HG03064 (cell line): ENCODE data around the gene RPS16.

Experiments used
- ATAC-seq: cut with Tn5 transposase; IDR thresholded peaks from one replicate; pipeline ENCODE4 v1.9.1; 2021; ENCODE audit warnings: low read depth; ENCODE audit not compliant: unreplicated experiment

Gene RPS16

DNA sequence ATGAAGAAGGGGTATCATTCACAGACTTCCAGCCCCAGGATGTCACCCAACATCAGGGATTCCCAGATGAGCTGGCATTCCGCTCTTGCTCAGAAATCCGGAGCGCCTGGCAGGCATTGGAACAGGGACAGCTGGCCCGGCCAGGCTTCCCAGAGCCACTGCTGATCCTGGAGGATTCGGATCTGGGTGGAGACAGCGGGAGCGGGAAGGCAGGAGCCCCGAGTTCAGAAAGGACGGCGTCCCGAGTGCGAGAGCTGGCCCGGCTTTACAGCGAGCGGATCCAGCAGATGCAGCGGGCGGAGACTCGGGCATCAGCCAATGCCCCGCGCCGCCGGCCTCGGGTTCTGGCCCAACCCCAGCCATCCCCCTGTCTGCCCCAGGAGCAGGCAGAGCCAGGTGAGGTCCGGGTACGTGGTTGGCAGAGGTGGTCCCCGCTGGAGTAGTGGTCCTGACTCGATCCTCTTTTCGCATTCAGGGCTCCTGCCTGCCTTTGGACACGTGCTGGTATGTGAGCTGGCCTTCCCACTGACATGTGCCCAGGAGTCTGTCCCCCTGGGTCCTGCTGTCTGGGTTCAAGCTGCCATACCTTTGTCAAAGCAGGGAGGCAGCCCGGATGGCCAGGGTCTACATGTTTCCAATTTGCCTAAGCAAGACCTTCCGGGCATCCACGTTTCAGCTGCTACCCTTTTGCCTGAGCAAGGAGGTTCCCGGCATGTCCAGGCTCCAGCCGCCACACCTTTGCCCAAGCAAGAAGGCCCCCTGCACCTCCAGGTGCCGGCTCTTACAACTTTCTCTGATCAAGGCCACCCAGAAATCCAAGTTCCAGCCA, 12.3 kb downstream of the RPS16 start:
- no peak for ATAC-seq

DNA sequence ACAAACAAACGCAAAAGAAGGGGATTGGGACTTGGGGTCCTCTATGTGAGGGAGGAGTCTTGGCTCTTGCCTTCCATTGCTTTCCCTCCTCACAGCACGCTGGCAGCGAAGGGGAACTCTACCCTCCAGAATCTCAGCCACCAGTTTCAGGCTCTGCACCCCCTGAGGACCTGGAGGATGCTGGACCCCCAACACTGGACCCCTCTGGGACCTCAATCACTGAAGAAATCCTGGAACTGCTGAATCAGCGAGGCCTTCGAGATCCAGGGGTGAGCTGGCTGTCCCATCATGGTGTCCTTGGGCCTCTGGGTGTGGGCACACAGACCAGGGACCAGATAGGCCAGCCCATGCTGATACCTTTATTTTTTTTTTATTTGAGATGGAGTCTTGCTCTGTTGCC, 13.7 kb downstream of the RPS16 start:
- ATAC-seq: no peak

DNA sequence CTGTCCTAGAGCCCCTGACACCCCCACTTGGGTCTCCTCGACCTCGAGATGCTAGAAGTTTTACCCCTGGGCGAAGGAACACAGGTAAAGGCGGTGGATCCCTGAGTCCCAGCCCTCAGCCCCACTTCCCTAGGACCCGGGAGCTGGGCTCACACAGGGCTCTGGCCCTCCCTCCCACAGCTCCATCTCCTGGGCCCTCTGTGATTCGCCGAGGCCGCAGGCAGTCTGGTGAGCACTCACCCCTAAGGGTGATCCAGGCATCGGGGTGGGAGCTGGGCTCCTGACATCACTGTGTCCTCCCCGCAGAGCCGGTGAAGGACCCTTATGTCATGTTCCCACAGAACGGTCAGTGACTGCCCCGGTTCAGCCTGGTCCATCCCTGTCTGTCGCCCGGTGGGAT, 15.0 kb downstream of the RPS16 start:
- no peak for ATAC-seq

DNA sequence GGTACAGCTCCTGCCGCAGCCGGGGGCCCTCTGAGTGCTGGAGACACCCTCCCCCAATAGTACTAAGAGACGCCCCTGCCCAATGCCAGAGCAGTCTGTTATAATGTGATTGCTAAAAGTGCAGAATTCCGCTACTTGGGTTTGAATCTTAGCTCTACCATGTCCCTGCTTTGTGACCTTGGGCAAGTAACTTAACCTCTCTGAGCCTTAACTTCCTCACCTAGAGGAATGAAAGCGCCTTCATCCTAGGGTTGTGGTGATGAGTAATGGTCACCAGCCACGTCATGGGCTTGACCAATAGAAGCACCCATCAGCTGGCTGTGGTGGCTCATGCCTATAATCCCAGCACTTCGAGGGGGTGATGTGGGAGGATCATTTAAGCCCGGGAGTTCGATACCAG, 16.7 kb downstream of the RPS16 start:
- ATAC-seq: no peak

DNA sequence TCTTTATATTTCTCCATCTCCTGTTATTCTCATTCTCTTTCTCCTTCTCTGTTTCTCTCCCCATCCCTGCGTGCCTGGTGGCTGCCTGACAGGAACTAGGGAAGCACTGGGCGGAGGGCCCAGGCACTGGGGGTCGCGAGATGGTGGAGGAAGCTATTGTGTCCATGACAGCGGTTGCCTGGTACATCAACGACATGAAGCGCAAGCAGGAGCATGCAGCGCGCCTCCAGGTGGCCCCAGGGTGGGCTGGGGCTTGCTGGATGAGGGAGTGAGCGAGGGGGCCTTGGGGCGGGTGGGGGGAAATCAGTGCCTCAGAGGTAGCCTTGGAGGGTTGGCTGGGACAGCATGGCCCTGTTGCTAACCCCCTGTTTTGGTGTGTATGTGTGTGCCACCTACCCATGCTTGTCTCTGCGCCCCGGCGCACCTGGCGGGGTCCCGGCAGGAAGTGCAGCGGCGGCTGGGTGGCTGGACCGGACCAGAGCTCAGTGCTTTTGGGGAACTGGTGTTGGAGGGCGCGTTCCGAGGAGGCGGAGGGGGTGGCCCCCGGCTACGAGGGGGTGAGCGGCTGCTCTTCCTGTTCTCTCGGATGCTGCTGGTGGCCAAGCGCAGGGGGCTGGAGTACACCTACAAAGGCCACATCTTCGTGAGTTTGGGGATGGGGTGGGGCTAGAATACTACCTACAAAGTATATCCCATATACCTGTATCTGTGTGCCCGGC, 18.1 kb downstream of the RPS16 start:
- no peak for ATAC-seq

DNA sequence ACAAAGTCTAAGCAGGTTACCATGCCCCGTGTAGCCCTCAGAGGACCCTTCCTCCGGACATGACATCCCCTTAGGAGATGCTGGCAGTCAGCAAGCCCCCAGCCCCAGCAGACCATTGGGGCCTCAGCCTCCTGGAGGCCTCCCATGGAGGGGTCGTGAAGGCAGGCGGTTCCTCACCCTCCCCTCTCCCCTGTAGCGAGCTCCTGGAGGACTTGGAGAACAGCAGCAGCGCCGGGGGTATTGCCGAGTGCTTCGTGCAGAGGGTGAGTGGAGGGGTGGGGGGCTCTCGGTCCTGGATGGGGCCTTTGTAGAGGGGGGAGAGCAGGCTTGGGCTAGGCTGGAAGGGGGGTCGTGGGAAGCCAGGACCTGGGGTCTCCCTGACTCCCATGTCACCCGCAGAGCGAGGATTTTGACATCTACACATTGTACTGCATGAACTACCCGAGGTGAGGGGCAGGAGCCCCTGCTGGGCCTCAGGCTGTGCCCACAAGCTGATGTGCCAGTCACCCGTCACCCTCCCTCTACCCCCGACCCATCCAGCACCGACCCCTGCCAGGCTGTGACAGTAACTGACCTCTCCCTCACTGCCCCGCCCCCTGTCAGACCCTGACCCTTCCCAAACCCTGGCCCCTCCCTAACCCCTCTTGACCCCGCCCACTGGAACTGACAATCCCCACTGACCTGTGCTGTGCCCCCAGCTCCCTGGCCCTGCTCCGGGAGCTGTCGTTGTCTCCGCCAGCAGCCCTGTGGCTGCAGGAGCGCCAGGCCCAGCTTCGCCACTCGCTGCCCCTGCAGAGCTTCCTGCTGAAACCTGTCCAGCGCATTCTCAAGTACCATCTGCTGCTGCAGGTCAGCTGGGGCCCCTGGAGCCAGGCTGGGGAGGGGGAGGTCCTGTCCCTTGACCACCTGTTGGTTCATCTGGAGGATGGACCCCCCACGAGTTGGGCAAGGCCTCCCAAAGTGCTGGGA, 19.3 kb downstream of the RPS16 start:
- no peak for ATAC-seq

DNA sequence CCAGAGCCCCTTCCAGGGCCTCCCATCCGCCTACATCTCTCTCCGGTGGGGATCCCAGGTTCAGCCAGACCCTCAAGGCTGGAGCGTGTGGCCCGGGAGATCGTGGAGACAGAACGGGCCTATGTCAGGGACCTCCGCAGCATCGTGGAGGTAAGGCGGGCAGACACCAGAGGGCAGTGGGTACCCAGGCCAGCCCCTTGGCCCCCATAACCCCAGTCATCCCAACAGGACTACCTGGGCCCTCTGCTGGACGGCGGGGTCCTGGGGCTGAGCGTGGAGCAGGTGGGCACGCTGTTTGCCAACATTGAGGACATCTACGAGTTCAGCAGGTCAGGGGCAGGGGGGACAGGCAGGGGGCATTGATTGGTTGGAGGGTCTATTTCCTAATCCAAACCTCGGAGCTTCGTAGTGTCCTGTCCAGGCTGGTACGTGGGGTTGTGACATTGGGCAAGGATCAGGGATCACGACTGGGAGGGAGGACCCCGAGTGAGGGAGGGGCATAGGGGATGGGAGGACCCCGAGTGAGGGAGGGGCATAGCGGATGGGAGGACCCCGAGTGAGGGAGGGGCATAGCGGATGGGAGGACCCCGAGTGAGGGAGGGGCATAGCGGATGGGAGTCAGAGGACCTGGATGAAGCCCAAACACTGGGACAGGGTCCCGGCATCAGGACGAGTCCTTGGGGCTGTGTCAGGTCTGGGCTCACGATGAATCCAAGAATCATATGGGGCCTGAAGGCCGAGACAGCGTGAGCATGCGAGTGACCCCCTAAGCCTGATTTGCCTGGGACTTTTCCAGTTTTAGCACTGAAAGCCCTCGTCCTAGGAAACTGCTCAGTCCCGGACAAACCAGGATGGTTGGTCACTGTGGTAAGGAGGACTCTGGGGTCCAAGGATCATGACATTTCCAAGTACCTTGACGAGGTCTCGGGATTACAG, 20.4 kb downstream of the RPS16 start:
- no peak for ATAC-seq

DNA sequence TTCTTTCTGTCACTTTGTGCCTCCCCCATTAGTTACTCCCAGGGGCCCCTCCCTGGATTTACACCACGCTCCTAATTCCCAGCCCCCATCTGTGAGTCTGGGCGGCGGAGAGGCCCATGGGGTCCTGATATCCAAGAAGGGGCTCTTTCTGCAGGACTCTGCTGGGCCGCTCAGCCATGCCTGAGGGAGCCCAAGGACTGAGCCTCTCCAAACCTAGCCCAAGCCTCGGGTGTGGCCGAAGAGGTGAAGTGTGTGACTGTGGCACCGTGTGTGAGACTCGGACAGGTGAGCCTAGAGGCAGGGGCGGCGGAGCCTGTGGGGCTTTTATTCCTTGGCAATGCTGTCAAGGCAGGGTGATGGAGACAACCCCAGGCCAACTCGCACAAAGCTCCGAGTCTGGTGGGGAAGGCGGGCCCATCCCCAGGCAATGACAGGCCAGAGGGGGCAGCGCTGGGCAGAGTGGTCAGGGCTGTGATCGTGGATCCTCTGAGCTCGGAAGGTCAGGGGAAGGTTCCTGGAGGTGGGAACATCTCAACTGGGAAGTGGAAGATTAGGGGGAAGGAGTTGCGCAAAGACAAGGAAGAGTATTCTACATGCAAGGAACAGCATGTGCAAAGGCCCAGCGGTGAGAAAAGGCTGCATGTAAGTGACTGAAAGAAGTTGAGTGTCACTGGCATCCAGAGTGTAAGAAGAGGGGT, 21.7 kb downstream of the RPS16 start:
- ATAC-seq: no peak

DNA sequence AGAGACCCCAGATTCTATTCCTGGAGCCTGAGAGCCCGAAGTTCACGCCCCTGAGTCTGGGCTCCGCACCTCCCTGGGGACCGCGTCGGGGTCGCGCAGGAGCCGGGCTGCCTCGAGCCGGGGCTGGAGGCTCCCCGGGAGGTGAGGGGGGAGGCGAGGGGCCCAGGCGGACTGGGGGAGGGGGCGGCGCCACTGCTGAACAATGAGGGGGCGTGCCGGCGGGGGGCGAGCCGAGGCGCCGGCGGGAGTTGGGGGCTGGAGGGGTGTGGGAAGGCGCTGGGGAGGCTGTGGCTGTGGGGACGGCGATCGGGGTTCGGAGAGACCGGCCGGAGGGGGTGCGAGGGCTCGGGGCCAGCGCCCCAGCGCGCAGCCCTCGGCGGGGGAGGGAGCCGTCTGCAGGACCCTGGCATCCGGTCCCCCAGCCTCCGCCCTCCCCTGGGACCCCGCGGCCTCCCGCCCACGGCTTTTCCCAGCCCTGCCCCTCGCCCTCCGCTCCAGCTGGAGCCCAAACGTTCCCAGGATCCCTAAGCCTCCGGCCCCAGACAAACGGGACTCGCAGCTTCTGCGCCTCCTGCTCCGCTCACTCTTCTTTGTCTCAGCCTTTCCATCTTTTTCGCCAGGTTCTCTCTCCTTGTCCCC, 22.4 kb downstream of the RPS16 start:
- no peak for ATAC-seq

DNA sequence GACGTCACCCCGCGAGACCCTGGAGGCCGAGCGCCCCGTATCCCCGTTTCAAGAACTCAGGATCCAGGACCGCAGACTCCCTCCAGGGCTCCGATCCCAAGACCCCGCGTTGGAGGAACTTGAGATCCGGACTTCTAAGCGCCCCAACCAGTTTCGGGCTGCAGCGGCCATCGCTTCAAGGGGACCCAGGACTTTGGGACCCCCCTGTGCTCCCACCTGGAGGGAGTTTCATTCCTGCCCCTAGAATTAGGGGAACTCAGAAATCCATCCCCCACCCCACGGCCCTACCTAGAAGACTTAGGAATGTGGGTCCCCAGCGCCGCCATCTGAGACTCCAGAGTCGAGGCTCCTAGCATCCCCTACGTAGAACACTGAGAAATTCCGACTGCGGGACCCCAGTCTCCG, 22.9 kb downstream of the RPS16 start:
- no peak for ATAC-seq

DNA sequence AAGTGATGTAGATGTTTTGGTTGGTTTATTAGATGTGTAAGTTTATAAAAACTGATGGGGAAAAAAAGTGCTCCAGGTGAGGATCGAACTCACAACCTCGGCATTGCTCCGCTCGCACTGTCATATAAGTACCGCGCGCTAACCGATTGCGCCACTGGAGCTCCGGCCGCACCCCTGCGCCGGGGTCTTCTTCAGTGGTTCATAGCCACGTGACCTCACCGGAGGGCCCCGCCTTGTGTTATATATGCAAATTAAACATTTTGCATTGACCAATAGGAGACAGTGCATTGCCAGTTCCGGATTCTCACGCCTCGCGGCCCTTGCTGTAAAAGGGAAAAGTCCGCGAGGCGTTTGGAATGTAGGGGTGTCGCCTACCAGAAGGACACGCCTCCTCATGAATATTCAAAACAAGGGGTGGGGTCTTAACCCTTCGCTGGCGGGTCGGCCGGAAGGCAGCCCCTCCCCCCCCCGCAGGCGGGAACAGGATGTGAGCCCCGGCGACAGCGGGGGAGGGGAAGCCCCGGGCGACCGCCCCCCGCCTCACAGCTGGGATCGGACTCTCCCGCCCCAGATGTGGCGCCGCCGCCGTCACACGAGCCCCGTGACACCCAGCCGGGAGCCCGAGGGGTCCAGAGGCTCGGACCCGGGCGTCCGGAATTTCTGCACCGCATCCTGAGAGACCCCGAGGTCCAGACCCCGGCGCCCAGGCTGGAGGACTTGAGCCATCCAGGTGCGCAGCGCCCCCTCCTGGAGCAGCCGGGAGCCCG, 23.5 kb downstream of the RPS16 start, which contains the start of gene PLEKHG2:
Gene PLEKHG2 (plus strand): TSS at position 570 of the 767 bp plus-strand sequence. CDS start 1,418 bp downstream, outside the sequence.
- peak; percentile 31 for ATAC-seq

DNA sequence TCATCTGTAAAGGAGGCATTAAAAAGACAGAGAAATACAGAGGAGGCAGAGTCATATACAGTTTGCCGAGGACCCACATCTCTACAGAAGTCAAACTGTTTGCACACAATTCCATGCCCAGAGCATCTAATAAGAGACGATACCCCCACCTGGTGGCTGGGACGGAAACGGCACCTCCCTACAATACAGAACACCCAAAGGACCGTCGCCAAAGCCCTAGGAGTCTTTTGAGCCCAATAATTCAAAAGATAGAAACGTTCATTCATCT, 24.0 kb downstream of the RPS16 start:
- peak; percentile 27 for ATAC-seq

DNA sequence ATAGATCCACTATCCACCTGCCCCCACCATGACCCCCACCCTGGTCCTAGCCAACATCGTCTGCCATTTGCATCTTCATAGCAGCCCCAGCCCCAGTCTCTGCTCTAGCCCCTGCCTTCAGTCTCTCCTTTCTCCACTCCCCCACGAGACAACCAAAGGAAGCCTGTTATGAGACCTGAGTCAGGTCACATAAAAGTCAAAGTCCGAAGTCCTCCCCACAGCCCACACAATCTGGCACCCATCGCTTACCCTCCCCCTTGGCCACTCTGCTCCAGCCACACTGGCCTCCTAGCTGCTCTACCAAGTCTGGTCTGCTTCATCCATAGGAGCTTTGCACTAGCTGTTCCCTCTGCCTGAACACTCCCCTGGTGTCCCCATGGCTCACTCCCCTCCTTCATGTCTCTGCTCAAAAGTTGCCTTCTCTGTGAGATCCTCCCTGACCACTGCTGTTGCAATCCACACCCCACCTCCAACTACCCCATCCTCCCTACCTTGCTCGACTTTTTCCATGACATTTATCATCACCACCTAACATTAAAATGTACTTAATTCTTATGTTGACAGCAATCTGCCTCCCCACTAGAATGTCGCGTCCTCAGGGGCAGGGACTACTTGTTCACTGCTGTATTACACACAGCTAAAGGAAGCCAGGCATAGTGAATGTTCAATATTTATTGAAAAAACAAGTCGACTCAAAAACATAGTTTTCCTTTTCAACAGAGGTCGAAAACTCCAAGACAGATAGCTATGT, 24.5 kb downstream of the RPS16 start:
- ATAC-seq: no peak

DNA sequence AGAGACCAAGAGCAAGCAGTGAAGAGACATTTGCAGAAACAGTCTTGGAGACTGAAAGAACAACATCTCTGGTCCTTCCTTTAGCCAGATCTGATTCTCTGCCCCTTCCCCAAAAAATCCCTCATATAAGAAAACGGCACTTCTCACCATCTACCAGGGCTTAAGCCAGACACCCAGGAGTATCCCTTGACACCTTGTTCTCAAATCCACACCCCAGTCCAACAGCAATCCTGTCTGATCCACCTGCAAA, 25.0 kb downstream of the RPS16 start:
- no peak for ATAC-seq

DNA sequence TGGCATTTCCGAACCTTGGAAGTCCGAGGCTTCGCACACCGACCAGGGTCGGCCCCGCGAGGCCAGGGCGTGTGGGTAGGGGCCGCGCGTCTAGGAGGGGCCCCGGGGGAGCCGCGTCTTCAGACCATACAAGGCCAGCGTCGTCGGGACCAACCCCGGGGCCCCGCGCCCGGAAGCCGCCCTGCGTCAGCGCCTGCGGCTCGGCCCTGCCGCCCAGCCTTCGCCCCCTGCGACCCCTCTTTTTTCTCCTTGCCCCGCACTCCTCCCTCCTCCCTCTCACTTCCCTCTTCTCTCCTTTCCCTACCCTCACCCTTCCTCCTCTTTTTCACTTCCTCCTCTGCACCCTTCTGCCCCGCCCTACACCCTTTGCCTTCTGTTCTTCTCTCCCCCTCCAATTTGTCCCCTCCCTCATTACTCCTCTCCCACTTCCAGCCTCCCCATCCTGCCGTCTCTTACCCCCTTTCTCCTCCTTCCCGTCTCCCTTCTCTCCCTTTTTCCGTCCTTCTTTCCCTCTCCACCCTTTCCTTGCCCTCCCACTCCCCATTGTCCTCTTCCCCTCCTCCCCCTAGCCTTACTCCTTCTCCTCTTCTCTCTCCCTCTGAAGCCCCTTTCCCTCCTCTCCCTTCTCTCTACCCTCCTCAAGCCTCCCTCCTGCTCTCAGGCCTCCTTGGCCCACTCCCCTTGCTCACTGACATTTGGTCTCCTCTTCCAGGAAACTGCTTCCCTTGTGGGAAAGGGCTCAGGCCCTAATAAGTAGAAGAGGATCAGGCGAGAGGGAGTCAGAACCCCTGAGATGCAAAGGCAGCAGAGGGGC, 25.5 kb downstream of the RPS16 start:
- ATAC-seq: no peak

DNA sequence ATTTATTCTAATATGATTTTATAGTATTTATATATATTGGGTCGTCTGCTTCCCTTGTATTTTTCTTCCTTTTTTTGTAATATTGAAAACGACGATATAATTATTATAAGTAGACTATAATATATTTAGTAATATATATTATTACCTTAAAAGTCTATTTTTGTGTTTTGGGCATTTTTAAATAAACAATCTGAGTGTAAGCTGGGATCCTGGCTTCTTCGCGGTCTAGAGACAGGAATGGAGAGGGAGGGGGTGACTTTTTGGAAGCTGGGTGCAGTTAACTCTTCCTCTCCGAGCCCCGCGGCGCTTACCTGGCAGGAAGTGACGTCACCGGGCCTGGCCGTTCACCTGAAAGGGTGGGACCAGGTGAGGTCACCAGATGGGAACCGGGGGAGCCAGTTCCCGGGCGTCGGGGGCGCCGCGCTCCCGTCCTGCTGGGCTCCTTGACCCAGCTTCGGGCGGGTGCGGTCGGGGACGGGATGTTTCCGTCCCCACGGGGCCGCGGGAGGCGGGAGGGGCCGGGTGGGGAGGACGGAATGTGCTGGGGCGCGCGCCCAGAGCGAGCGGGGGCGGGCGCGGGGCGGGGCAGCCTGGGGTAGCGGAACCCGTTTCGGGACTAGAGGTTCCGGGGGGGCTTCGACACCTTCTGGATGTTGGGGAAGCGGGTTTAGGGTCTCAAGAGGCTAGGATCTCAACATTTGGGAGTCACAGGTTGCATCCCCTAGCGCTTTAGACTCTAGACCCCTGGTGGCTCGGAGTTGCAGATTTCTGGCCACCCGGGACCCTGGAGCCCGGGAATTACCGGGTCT, 26.3 kb downstream of the RPS16 start:
- no peak for ATAC-seq
